HCT116 (cell line): ENCODE measurements around the gene TMEM94. TPM values are rescaled to one million over a fixed set of nuclear protein-coding genes. Genes with fewer than 3 reads are reported as not detected.

Experiments
- ATAC-seq: fragments of 200-7000 bp; cut with Tn5 transposase; 2 replicates; pipeline ENCODE4 v1.9.1; 2020; ENCODE audit warnings: mild to moderate bottlenecking, moderate library complexity
- BruUV-seq: library from RNA; stranded (reverse); fragments of 400-500 nt; replicated peaks from 2 replicates; lab custom pipeline; 2021; lab: Mats Ljungman, UMichigan
- CTCF ChIA-PET: fragments of 300-600 bp; sonication (Branson Sonifier 250); formaldehyde crosslinking; loops from one replicate; lab custom pipeline; 2021; ENCODE audit warnings: antibody characterized with exemption; lab: Charles Lee
- POLR2A ChIA-PET: fragments of 300-600, 350-600 bp; sonication (Branson Sonifier 250); formaldehyde crosslinking; loops from one replicate; lab custom pipeline; 2021; ENCODE audit warnings: antibody characterized with exemption; lab: Charles Lee
- RAD21 ChIA-PET, 2 experiments: fragments of 300-600 bp; sonication (Branson Sonifier 250); formaldehyde crosslinking; loops; one replicate each; lab custom pipeline; 2023; ENCODE audit warnings: low total read pairs in 2 of 2; ENCODE audit not compliant: uncharacterized antibody in 2 of 2, unreplicated experiment in 2 of 2, low non-redundant PET in 1 of 2; lab: Charles Lee
- DNase-seq: peaks from one replicate; pipeline ENCODE4 v3.0.0-alpha.2; 2010; ENCODE audit warnings: low read depth, low spot score
- H2AFZ ChIP-seq: fragments of 200-600 bp; shearing (Covaris generic), sonication (generic); 2 replicates; pipeline ENCODE4 v1.6.1; 2017; ENCODE audit warnings: low read depth, mixed run types, mixed read lengths, antibody characterized with exemption, low read length; ENCODE audit not compliant: poor library complexity, severe bottlenecking
- H3K27ac ChIP-seq: 2 replicates; pipeline ENCODE4 v1.5.1; 2012; ENCODE audit warnings: low read depth, low read length
- H3K27me3 ChIP-seq: fragments of 200-600 bp; sonication (generic); 2 replicates; pipeline ENCODE4 v1.6.1; 2016; ENCODE audit warnings: mixed run types, low read length, mixed read lengths; ENCODE audit not compliant: insufficient read depth
- H3K36me3 ChIP-seq, 2 experiments: fragments of 200-500 bp in 1 of 2; fragments of 200-600 bp in 1 of 2; sonication (Bioruptor generic) in 1 of 2; sonication (generic) in 1 of 2; 2 replicates each; pipeline versions ENCODE4 v1.5.1 to v1.6.1; 2014 to 2016; ENCODE audit warnings: low read length in 2 of 2, inconsistent platforms in 1 of 2, mixed read lengths in 1 of 2, mixed run types in 1 of 2; ENCODE audit not compliant: insufficient read depth in 2 of 2, control insufficient read depth in 1 of 2
- H3K4me1 ChIP-seq, 2 experiments: fragments of 200-600 bp in 1 of 2; sonication (generic) in 1 of 2; 2 replicates each; pipeline versions ENCODE4 v1.5.1 to v1.6.1; 2012 to 2017; ENCODE audit warnings: low read length in 2 of 2, inconsistent platforms in 1 of 2, mild to moderate bottlenecking in 1 of 2, mixed read lengths in 1 of 2, mixed run types in 1 of 2, moderate library complexity in 1 of 2; ENCODE audit not compliant: insufficient read depth in 2 of 2, control insufficient read depth in 1 of 2
- H3K4me2 ChIP-seq: fragments of 200-600 bp; sonication (generic); 2 replicates; pipeline ENCODE4 v1.6.1; 2017; ENCODE audit warnings: mixed run types, low read length, mixed read lengths
- H3K4me3 ChIP-seq, 2 experiments: fragments of 200-600 bp in 1 of 2; sonication (generic) in 1 of 2; replicated peaks in 1 of 2; 2 replicates each; pipeline ENCODE4 v1.5.1; 2011 to 2016; ENCODE audit warnings: low read length in 2 of 2, control low read depth in 1 of 2, low read depth in 1 of 2, mild to moderate bottlenecking in 1 of 2, mixed read lengths in 1 of 2, mixed run types in 1 of 2
- H3K79me2 ChIP-seq: fragments of 200-600 bp; sonication (generic); 2 replicates; pipeline ENCODE4 v1.6.1; 2017; ENCODE audit warnings: mild to moderate bottlenecking, mixed run types, low read length, moderate library complexity, mixed read lengths; ENCODE audit not compliant: insufficient read depth
- H3K9ac ChIP-seq: fragments of 200-600 bp; sonication (generic); 2 replicates; pipeline ENCODE4 v1.6.1; 2016; ENCODE audit warnings: low read length, mixed read lengths
- H3K9me2 ChIP-seq: fragments of 200-600 bp; sonication (generic), shearing (Covaris generic); 2 replicates; pipeline ENCODE4 v1.6.1; 2017; ENCODE audit warnings: mixed run types, mild to moderate bottlenecking, moderate library complexity; ENCODE audit not compliant: insufficient read depth
- H3K9me3 ChIP-seq, 2 experiments: fragments of 200-500 bp in 1 of 2; fragments of 200-600 bp in 1 of 2; sonication (Bioruptor generic) in 1 of 2; sonication (generic) in 1 of 2; 2 replicates each; pipeline ENCODE4 v1.6.1; 2014 to 2017; ENCODE audit warnings: low read length in 2 of 2, mixed read lengths in 2 of 2, inconsistent platforms in 1 of 2, low read depth in 1 of 2, mild to moderate bottlenecking in 1 of 2, mixed run types in 1 of 2, moderate library complexity in 1 of 2; ENCODE audit not compliant: control insufficient read depth in 1 of 2, insufficient read depth in 1 of 2
- H4K20me1 ChIP-seq: fragments of 200-600 bp; sonication (generic), shearing (Covaris generic); 2 replicates; pipeline ENCODE4 v1.6.1; 2017; ENCODE audit warnings: mixed run types, mild to moderate bottlenecking, moderate library complexity; ENCODE audit not compliant: insufficient read depth
- ATF3 ChIP-seq: IDR thresholded peaks from 2 replicates; pipeline ENCODE4 v1.6.1; 2012
- CEBPB ChIP-seq: IDR thresholded peaks from 2 replicates; pipeline ENCODE4 v1.6.1; 2012; ENCODE audit warnings: low read depth
- EGR1 ChIP-seq: IDR thresholded peaks from 2 replicates; pipeline ENCODE4 v1.6.1; 2012; ENCODE audit warnings: low read depth
- EZH2 ChIP-seq: fragments of 200-600 bp; sonication (generic); IDR thresholded peaks from 2 replicates; pipeline ENCODE4 v1.6.1; 2017; ENCODE audit warnings: antibody characterized with exemption, mixed run types
- EZH2phosphoT487 ChIP-seq: fragments of 200-600 bp; IDR thresholded peaks from 2 replicates; pipeline ENCODE4 v1.6.1; 2018; ENCODE audit warnings: antibody characterized with exemption, borderline replicate concordance
- FOSL1 ChIP-seq: IDR thresholded peaks from 2 replicates; pipeline ENCODE4 v1.6.1; 2012; ENCODE audit warnings: low read depth
- MAX ChIP-seq: IDR thresholded peaks from 2 replicates; pipeline ENCODE4 v1.6.1; 2012
- POLR2A ChIP-seq: IDR thresholded peaks from 2 replicates; pipeline ENCODE4 v1.7.0; 2011; ENCODE audit warnings: borderline replicate concordance; ENCODE audit not compliant: insufficient read depth, insufficient read length; ENCODE audit errors: extremely low read depth
- POLR2AphosphoS5 ChIP-seq: IDR thresholded peaks from 2 replicates; pipeline ENCODE4 v1.6.1; 2011; ENCODE audit warnings: mild to moderate bottlenecking, low read depth, low read length, moderate library complexity
- RAD21 ChIP-seq: IDR thresholded peaks from 2 replicates; pipeline ENCODE4 v1.6.1; 2012; ENCODE audit warnings: low read depth, mild to moderate bottlenecking
- REST ChIP-seq: IDR thresholded peaks from 2 replicates; pipeline ENCODE4 v1.6.1; 2012; ENCODE audit warnings: low read depth
- SIN3A ChIP-seq: IDR thresholded peaks from 2 replicates; pipeline ENCODE4 v1.6.1; 2012; ENCODE audit warnings: low read depth
- SP1 ChIP-seq: IDR thresholded peaks from 2 replicates; pipeline ENCODE4 v1.6.1; 2012; ENCODE audit warnings: low read depth
- SRF ChIP-seq: IDR thresholded peaks from 2 replicates; pipeline ENCODE4 v1.6.1; 2012; ENCODE audit warnings: low read depth
- TCF7L2 ChIP-seq: IDR thresholded peaks from 2 replicates; pipeline ENCODE4 v1.7.0; 2011; ENCODE audit warnings: borderline replicate concordance, inconsistent platforms; ENCODE audit not compliant: insufficient read depth, insufficient read length; ENCODE audit errors: extremely low read depth
- ZFX ChIP-seq: fragments of 450-650 bp; IDR thresholded peaks from 2 replicates; pipeline ENCODE4 v1.6.1; 2017
- ZNF274 ChIP-seq: fragments of 200-500 bp; sonication (Bioruptor generic); IDR thresholded peaks from 2 replicates; pipeline ENCODE4 v1.6.1; 2014; ENCODE audit warnings: mild to moderate bottlenecking, low read depth, low read length, inconsistent platforms
- intact Hi-C: fragments of 100-400 bp; cut with micrococcal nuclease; formaldehyde crosslinking; loops from 2 replicates; pipeline ENCODE4 v1.10.0; 2022
- total RNA-seq: library from RNA; stranded (reverse); gene quantifications from one replicate; pipeline ENCODE4 v1.2.1, GENCODE V29; 2021; ENCODE audit not compliant: unreplicated experiment
- TF ChIP-seq, protein P1 (sequence below), 3 experiments: fragments of 200-600 bp in 1 of 3; sonication (generic) in 1 of 3; IDR thresholded peaks in 2 of 3; conservative IDR thresholded peaks in 1 of 3; 2 replicates each; pipeline ENCODE4 v1.5.1; 2012 to 2017; ENCODE audit warnings: low read depth in 2 of 3, low read length in 2 of 3, antibody characterized with exemption in 1 of 3, borderline replicate concordance in 1 of 3, control low read depth in 1 of 3, mild to moderate bottlenecking in 1 of 3, mixed read lengths in 1 of 3, mixed run types in 1 of 3, moderate library complexity in 1 of 3; ENCODE audit not compliant: insufficient read depth in 1 of 3
- TF ChIP-seq, protein P2 (sequence below): IDR thresholded peaks from 2 replicates; pipeline ENCODE4 v1.6.1; 2011; ENCODE audit warnings: mild to moderate bottlenecking, low read length, moderate library complexity; ENCODE audit not compliant: insufficient replicate concordance; ENCODE audit errors: extremely low read depth

The TMEM94 gene
- total RNA-seq, 1 experiment from 2014 or later: 75.4 TPM

DNA sequence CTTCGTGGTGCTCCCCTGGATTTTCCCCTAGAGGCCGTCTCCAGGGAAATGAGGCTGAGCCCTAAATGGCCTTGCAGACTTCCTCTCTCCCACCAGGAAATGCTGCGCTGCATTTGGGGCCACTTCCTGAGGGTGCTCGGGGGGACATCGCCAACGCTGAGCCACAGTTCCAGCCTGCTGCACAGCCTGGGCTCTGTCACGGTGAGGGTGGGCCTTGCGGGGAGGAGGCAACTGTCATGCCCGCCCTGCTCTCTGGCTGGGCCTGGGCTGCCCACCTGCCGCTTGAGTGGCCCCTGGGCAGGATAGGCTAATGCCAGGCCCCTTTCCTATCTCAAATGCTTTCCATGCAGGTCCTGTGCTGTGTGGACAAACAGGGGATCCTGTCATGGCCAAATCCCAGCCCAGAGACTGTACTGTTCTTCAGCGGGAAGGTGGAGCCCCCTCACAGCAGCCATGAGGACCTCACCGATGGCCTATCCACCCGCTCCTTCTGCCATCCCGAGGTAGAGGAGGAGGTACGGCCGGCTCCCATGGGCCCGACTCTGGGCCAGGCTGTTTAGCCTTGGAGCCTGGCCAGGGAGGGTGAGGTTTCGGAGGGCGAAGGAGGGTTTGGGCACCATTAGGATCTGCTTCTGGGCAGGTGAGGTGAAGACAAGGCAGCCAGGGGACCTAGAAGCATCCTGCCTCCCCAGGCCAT, 34.7 kb downstream of the TMEM94 start:
- no peak for TF ChIP-seq POLR2AphosphoS5
- no peak for TF ChIP-seq CEBPB
- no peak for TF ChIP-seq RAD21
- TF ChIP-seq EGR1: no peak
- TF ChIP-seq FOSL1: no peak
- TF ChIP-seq TCF7L2: no peak
- TF ChIP-seq SRF: no peak
- no peak for TF ChIP-seq EZH2phosphoT487
- no peak for TF ChIP-seq MAX
- no peak for TF ChIP-seq ZFX
- TF ChIP-seq REST: no peak
- TF ChIP-seq SP1: no peak
- TF ChIP-seq ATF3: no peak
- TF ChIP-seq EZH2: no peak
- TF ChIP-seq, protein P1, sequence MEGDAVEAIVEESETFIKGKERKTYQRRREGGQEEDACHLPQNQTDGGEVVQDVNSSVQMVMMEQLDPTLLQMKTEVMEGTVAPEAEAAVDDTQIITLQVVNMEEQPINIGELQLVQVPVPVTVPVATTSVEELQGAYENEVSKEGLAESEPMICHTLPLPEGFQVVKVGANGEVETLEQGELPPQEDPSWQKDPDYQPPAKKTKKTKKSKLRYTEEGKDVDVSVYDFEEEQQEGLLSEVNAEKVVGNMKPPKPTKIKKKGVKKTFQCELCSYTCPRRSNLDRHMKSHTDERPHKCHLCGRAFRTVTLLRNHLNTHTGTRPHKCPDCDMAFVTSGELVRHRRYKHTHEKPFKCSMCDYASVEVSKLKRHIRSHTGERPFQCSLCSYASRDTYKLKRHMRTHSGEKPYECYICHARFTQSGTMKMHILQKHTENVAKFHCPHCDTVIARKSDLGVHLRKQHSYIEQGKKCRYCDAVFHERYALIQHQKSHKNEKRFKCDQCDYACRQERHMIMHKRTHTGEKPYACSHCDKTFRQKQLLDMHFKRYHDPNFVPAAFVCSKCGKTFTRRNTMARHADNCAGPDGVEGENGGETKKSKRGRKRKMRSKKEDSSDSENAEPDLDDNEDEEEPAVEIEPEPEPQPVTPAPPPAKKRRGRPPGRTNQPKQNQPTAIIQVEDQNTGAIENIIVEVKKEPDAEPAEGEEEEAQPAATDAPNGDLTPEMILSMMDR (IDR thresholded peaks at IDR 0.05 in 2 of 3, conservative IDR thresholded peaks at IDR 0.05 in 1 of 3; ENCODE audit: borderline replicate concordance in 1 of 3, insufficient read depth in 1 of 3, low read depth in 2 of 3, low read length in 2 of 3): no peak
- TF ChIP-seq POLR2A: no peak
- no peak for TF ChIP-seq ZNF274
- no peak for TF ChIP-seq SIN3A
- TF ChIP-seq, protein P2, sequence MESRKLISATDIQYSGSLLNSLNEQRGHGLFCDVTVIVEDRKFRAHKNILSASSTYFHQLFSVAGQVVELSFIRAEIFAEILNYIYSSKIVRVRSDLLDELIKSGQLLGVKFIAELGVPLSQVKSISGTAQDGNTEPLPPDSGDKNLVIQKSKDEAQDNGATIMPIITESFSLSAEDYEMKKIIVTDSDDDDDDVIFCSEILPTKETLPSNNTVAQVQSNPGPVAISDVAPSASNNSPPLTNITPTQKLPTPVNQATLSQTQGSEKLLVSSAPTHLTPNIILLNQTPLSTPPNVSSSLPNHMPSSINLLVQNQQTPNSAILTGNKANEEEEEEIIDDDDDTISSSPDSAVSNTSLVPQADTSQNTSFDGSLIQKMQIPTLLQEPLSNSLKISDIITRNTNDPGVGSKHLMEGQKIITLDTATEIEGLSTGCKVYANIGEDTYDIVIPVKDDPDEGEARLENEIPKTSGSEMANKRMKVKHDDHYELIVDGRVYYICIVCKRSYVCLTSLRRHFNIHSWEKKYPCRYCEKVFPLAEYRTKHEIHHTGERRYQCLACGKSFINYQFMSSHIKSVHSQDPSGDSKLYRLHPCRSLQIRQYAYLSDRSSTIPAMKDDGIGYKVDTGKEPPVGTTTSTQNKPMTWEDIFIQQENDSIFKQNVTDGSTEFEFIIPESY: no peak
- no peak overlapping the region for H2AFZ ChIP-seq
- ChIA-PET POLR2A (no interaction called here), RAD21 (no interaction called here), CTCF (no interaction called here)
- H3K27me3 ChIP-seq: no peaks in the 10 kb centered on the region
- H3K9me3 ChIP-seq: no peaks in the 10 kb centered on the region
- H3K79me2 ChIP-seq: no peaks in the 10 kb centered on the region
- no peak for DNase-seq
- H3K4me1 ChIP-seq: no peaks in the 10 kb centered on the region
- H3K36me3 ChIP-seq: peaks cover 0 to 2% of the 10 kb centered on the region in 2 experiments; a peak in 1 of 4 replicates
- BruUV-seq: no TSS peak
- no peak for ATAC-seq
- H3K27ac ChIP-seq: no peak overlapping the region
- H3K4me2 ChIP-seq: no peak overlapping the region
- H3K9me2 ChIP-seq: no peaks in the 10 kb centered on the region
- no peak overlapping the region for H3K9ac ChIP-seq
- intact Hi-C loops: no loop called here
- no peak overlapping the region for H3K4me3 ChIP-seq
- H4K20me1 ChIP-seq: no peaks in the 10 kb centered on the region
